Cardiac muscle cell (in vitro differentiated cells and primary cell): ENCODE data around the gene HDAC7. TPM values are rescaled to one million over a fixed set of nuclear protein-coding genes. Genes with fewer than 3 reads are reported as not detected.

Source experiments
- DNase-seq, 2 donors: peaks; one replicate each; pipeline versions ENCODE4 v3.0.0 to v3.0.0-alpha.2; 2010 to 2017; ENCODE audit warnings: low read depth in 1 of 2, low spot score in 1 of 2
- H3K27ac ChIP-seq: fragments of 200-600 bp; sonication (generic); 2 replicates; pipeline ENCODE4 v1.5.1; 2016
- H3K27me3 ChIP-seq: fragments of 200-600 bp; sonication (generic); 2 replicates; pipeline ENCODE4 v1.6.0; 2016; ENCODE audit warnings: control low read depth
- H3K36me3 ChIP-seq: fragments of 200-600 bp; sonication (generic); 2 replicates; pipeline ENCODE4 v1.5.1; 2016; ENCODE audit warnings: control low read depth
- H3K4me1 ChIP-seq: fragments of 200-600 bp; sonication (generic); 2 replicates; pipeline ENCODE4 v1.8.1; 2017; ENCODE audit warnings: low read depth, mild to moderate bottlenecking, mixed run types
- H3K4me3 ChIP-seq: fragments of 200-600 bp; sonication (generic); 2 replicates; pipeline ENCODE4 v1.5.1; 2016; ENCODE audit warnings: mild to moderate bottlenecking
- H3K9me3 ChIP-seq: fragments of 200-600 bp; sonication (generic); 2 replicates; pipeline ENCODE4 v1.5.1; 2017; ENCODE audit warnings: low read depth, mild to moderate bottlenecking, control low read depth
- CTCF ChIP-seq: IDR thresholded peaks from 2 replicates; pipeline ENCODE4 v1.5.1; 2012; ENCODE audit warnings: low read depth, mild to moderate bottlenecking, low read length
- polyA plus RNA-seq: library from polyadenylated mRNA; unstranded; fragments of >200 nt; fragmentation: Nextera tagmentation; extraction: Ambion mirVana; gene quantifications from 2 replicates; pipeline ENCODE4 v1.2.1, GENCODE V29; 2016
- total RNA-seq: library from RNA; depleted of rRNA; stranded (reverse); fragments of >200 nt; gene quantifications from 2 replicates; pipeline ENCODE4 v1.2.3, GENCODE V29; 2016

The HDAC7 gene
- total and polyA plus RNA-seq, 2 experiments from 2014 or later: 43.7 to 93.0 TPM

GRCh38 chr12:47824635-47825034 lies 4.9 kb upstream of the HDAC7 start:
- H3K4me3 ChIP-seq: no peak overlapping the region
- DNase-seq: no peak
- H3K27me3 ChIP-seq: no peaks in the 10 kb centered on the region
- no peaks in the 10 kb centered on the region for H3K36me3 ChIP-seq
- H3K27ac ChIP-seq: no peak overlapping the region
- no peaks in the 10 kb centered on the region for H3K9me3 ChIP-seq
- H3K4me1 ChIP-seq: peaks cover 48% of the 10 kb centered on the region
- TF ChIP-seq CTCF: no peak

- TF ChIP-seq CTCF: no peak
- Histone ChIP-seq H3K4me3 (no peak overlapping the region), H3K27ac (no peak overlapping the region), H3K4me1 (peaks cover 43% of the 10 kb centered on the region), H3K36me3 (no peaks in the 10 kb centered on the region), H3K9me3 (no peaks in the 10 kb centered on the region), H3K27me3 (no peaks in the 10 kb centered on the region)
- no peak for DNase-seq
Observed at GRCh38 chr12:47824198-47824597, 4.5 kb upstream of the HDAC7 start.

- no peak for TF ChIP-seq CTCF
- Histone ChIP-seq H3K27me3 (no peaks in the 10 kb centered on the region), H3K36me3 (no peaks in the 10 kb centered on the region), H3K27ac (no peak overlapping the region), H3K9me3 (no peaks in the 10 kb centered on the region), H3K4me3 (no peak overlapping the region), H3K4me1 (peaks cover 37% of the 10 kb centered on the region)
- DNase-seq: no peak
Observed at GRCh38 chr12:47823422-47824086, 3.9 kb upstream of the HDAC7 start.

- Histone ChIP-seq H3K4me3 (no peak overlapping the region), H3K27ac (peak overlapping the region; percentile 58), H3K4me1 (peaks cover 36% of the 10 kb centered on the region), H3K36me3 (no peaks in the 10 kb centered on the region), H3K27me3 (no peaks in the 10 kb centered on the region), H3K9me3 (no peaks in the 10 kb centered on the region)
- DNase-seq: no peak
- TF ChIP-seq CTCF: no peak
Observed at GRCh38 chr12:47822863-47823262, 3.2 kb upstream of the HDAC7 start.

GRCh38 chr12:47822401-47822800 lies 2.7 kb upstream of the HDAC7 start:
- H3K9me3 ChIP-seq: no peaks in the 10 kb centered on the region
- no peak overlapping the region for H3K4me3 ChIP-seq
- TF ChIP-seq CTCF: no peak
- no peaks in the 10 kb centered on the region for H3K36me3 ChIP-seq
- no peak for DNase-seq
- H3K27me3 ChIP-seq: no peaks in the 10 kb centered on the region
- peaks cover 38% of the 10 kb centered on the region for H3K4me1 ChIP-seq
- H3K27ac ChIP-seq: peak overlapping the region; percentile 58
